GM23248 (cell line): ENCODE data around the gene FEZF2. TPM values are rescaled to one million over a fixed set of nuclear protein-coding genes. Genes with fewer than 3 reads are reported as not detected.
A peak's percentile ranks its signal among the peaks of the same experiment; 100 is the strongest.

ENCODE experiments used
- DNase-seq: peaks from one replicate; pipeline ENCODE4 v3.0.0-alpha.2; 2015
- H2AFZ ChIP-seq: fragments of 200-600 bp; sonication (generic); 2 replicates; pipeline ENCODE4 v1.6.1; 2016; ENCODE audit warnings: antibody characterized with exemption
- H3F3A ChIP-seq: fragments of 200-600 bp; sonication (generic); 2 replicates; pipeline ENCODE4 v1.6.1; 2016; ENCODE audit warnings: mild to moderate bottlenecking, antibody characterized with exemption, mixed run types; ENCODE audit not compliant: insufficient read depth
- H3K27ac ChIP-seq: fragments of 200-600 bp; sonication (generic); 2 replicates; pipeline ENCODE4 v1.5.1; 2016; ENCODE audit warnings: mild to moderate bottlenecking
- H3K27me3 ChIP-seq: fragments of 200-600 bp; sonication (generic); replicated peaks from 2 replicates; pipeline ENCODE4 v1.6.1; 2016; ENCODE audit warnings: mild to moderate bottlenecking; ENCODE audit not compliant: insufficient read depth
- H3K36me3 ChIP-seq: fragments of 200-600 bp; sonication (generic); 2 replicates; pipeline ENCODE4 v1.6.1; 2016; ENCODE audit warnings: low read depth, mild to moderate bottlenecking
- H3K4me1 ChIP-seq: fragments of 200-600 bp; sonication (generic); 2 replicates; pipeline ENCODE4 v1.6.1; 2016; ENCODE audit warnings: mild to moderate bottlenecking; ENCODE audit not compliant: insufficient read depth
- H3K4me2 ChIP-seq: fragments of 200-600 bp; sonication (generic); one replicate; pipeline ENCODE4 v1.6.1; 2016; ENCODE audit warnings: mild to moderate bottlenecking; ENCODE audit not compliant: unreplicated experiment
- H3K4me3 ChIP-seq: fragments of 200-600 bp; sonication (generic); 2 replicates; pipeline ENCODE4 v1.5.1; 2016; ENCODE audit warnings: mild to moderate bottlenecking
- H3K79me2 ChIP-seq: fragments of 200-600 bp; sonication (generic); 2 replicates; pipeline ENCODE4 v1.6.1; 2016; ENCODE audit warnings: mild to moderate bottlenecking; ENCODE audit not compliant: insufficient read depth
- H3K9ac ChIP-seq: fragments of 200-600 bp; sonication (generic); 2 replicates; pipeline ENCODE4 v1.6.1; 2016; ENCODE audit warnings: mild to moderate bottlenecking
- H3K9me2 ChIP-seq: fragments of 200-600 bp; sonication (generic); 2 replicates; pipeline ENCODE4 v1.6.1; 2016; ENCODE audit warnings: mixed run types, mild to moderate bottlenecking, moderate library complexity; ENCODE audit not compliant: insufficient read depth
- H3K9me3 ChIP-seq: fragments of 200-600 bp; sonication (generic); one replicate; pipeline ENCODE4 v1.6.1; 2017; ENCODE audit warnings: low read depth
- H4K20me1 ChIP-seq: fragments of 200-600 bp; sonication (generic); 2 replicates; pipeline ENCODE4 v1.6.0; 2016; ENCODE audit not compliant: insufficient read depth
- EZH2 ChIP-seq: fragments of 200-600 bp; sonication (generic); IDR thresholded peaks from 2 replicates; pipeline ENCODE4 v1.6.1; 2018; ENCODE audit warnings: antibody characterized with exemption, mild to moderate bottlenecking; ENCODE audit not compliant: insufficient read depth, poor library complexity, severe bottlenecking
- EZH2phosphoT487 ChIP-seq: fragments of 200-600 bp; sonication (generic); IDR thresholded peaks from 2 replicates; pipeline ENCODE4 v1.6.1; 2018; ENCODE audit warnings: antibody characterized with exemption, moderate library complexity, mild to moderate bottlenecking, low read depth; ENCODE audit not compliant: insufficient read depth
- WGBS, 2 experiments: methylation state at CpG; one replicate each; pipeline ENCODE4 v1.1.6; 2015 to 2017; ENCODE audit warnings: low lambda C conversion rate in 2 of 2, low coverage in 1 of 2; ENCODE audit errors: missing lambda C conversion rate in 2 of 2; 5-methylcytosine and 5-hydroxymethylcytosine counted together
- in situ Hi-C: fragments of 300-500 bp; cut with MboI; formaldehyde crosslinking; loops from 2 replicates; pipeline ENCODE4 v1.15.0; 2020
- polyA plus RNA-seq: library from polyadenylated mRNA; unstranded; fragments of >200 nt; fragmentation: Nextera tagmentation; extraction: Ambion mirVana; gene quantifications from 2 replicates; pipeline ENCODE4 v1.2.1, GENCODE V29; 2016
- total RNA-seq: library from RNA; depleted of rRNA; stranded (reverse); fragments of >200 nt; shearing (Covaris generic); gene quantifications from 2 replicates; pipeline ENCODE4 v1.2.3, GENCODE V29; 2014

Gene FEZF2
- total and polyA plus RNA-seq, 2 experiments from 2014 or later: not detected

- Histone ChIP-seq H3K9me2 (no peaks in the 10 kb centered on the region), H3K4me1 (no peaks in the 10 kb centered on the region; the same call in 1 of the 2 replicates), H3K79me2 (no peaks in the 10 kb centered on the region)
Measured at GRCh38 chr3:62375655-62376453, 2.5 kb upstream of the FEZF2 start.

GRCh38 chr3:62374341-62375218 is 1.2 kb upstream of the FEZF2 start:
- Histone ChIP-seq H3K36me3 (no peaks in the 10 kb centered on the region), H3K27me3 (peaks cover 99% of the 10 kb centered on the region), H3K9ac (no peak overlapping the region), H3K4me3 (peak overlapping the region; percentile 73), H3K4me2 (peak overlapping the region; percentile 71), H3K4me1 (no peaks in the 10 kb centered on the region; the same call in 1 of the 2 replicates), H4K20me1 (no peaks in the 10 kb centered on the region), H2AFZ (peak overlapping the region; percentile 63), H3F3A (no peaks in the 10 kb centered on the region), H3K27ac (no peak overlapping the region), H3K9me2 (no peaks in the 10 kb centered on the region), H3K9me3 (no peaks in the 10 kb centered on the region), H3K79me2 (no peaks in the 10 kb centered on the region)
- in situ Hi-C loops: no loop called here
- peak; percentile 92 for TF ChIP-seq EZH2
- TF ChIP-seq EZH2phosphoT487: 0 out of 2 replicates have a peak, but pooled peaks have one; percentile 31
- DNase-seq: peak; percentile 69
- WGBS, 2 experiments: 2 to 5% methylated on average over 30 of the region's 30 CpGs

More at GRCh38 chr3:62375655-62376453, 2.5 kb upstream of the FEZF2 start:
- Histone ChIP-seq H4K20me1 (no peaks in the 10 kb centered on the region), H3K27me3 (peaks cover 99% of the 10 kb centered on the region), H3K27ac (no peak overlapping the region), H3K4me3 (no peak overlapping the region), H3K9ac (no peak overlapping the region), H3K9me3 (no peaks in the 10 kb centered on the region), H3F3A (no peaks in the 10 kb centered on the region), H2AFZ (no peak overlapping the region), H3K36me3 (no peaks in the 10 kb centered on the region), H3K4me2 (no peak overlapping the region)
- DNase-seq: no peak
- in situ Hi-C loops: no loop called here
- WGBS, 2 experiments: 31% methylated on average over 14 of the region's 14 CpGs
- TF ChIP-seq EZH2 (peak; percentile 51), EZH2phosphoT487 (no peak)

GRCh38 chr3:62373714-62374333 is 474 bp upstream of the FEZF2 start:
- Histone ChIP-seq H3K36me3 (no peaks in the 10 kb centered on the region), H3K4me3 (peak overlapping the region; percentile 73), H3K4me2 (peak overlapping the region; percentile 71), H3K9me2 (no peaks in the 10 kb centered on the region), H3F3A (no peaks in the 10 kb centered on the region), H3K4me1 (no peaks in the 10 kb centered on the region; the same call in 1 of the 2 replicates), H3K9me3 (no peaks in the 10 kb centered on the region), H4K20me1 (no peaks in the 10 kb centered on the region), H3K27ac (no peak overlapping the region), H3K79me2 (no peaks in the 10 kb centered on the region), H3K27me3 (peaks cover 99% of the 10 kb centered on the region), H2AFZ (peak overlapping the region; percentile 63), H3K9ac (no peak overlapping the region)
- no peak for DNase-seq
- TF ChIP-seq EZH2 (peak; percentile 93), EZH2phosphoT487 (no peak; the same call in 1 of the 2 replicates)
- WGBS, 2 experiments: 2% methylated on average over 44 of the region's 47 CpGs
- in situ Hi-C loops: no loop called here

GRCh38 chr3:62372621-62373041 is 719 bp downstream of the FEZF2 start:
- Histone ChIP-seq H3K4me3 (no peak overlapping the region), H3K4me1 (no peaks in the 10 kb centered on the region; the same call in 1 of the 2 replicates), H3K27me3 (peaks cover 99% of the 10 kb centered on the region), H3K9ac (no peak overlapping the region), H3K27ac (no peak overlapping the region), H3K9me3 (no peaks in the 10 kb centered on the region), H4K20me1 (no peaks in the 10 kb centered on the region), H3K36me3 (no peaks in the 10 kb centered on the region), H3F3A (no peaks in the 10 kb centered on the region), H3K9me2 (no peaks in the 10 kb centered on the region), H3K79me2 (no peaks in the 10 kb centered on the region), H2AFZ (no peak overlapping the region), H3K4me2 (no peak overlapping the region)
- no peak for DNase-seq
- TF ChIP-seq EZH2 (no peak), EZH2phosphoT487 (no peak; the same call in 1 of the 2 replicates)
- 3 to 4% methylated on average over 25 to 26 of the region's 30 CpGs for WGBS, 2 experiments
- in situ Hi-C loops: no loop called here
